GM19467 (cell line): Measurements from ENCODE around the gene IQCN.
"Not testable (repeated sequence)": the region's sequence is repeated elsewhere in the genome, so short reads cannot be mapped to it uniquely, and the experiment has no call there.

ENCODE experiments used
- ATAC-seq: cut with Tn5 transposase; IDR thresholded peaks from one replicate; pipeline ENCODE4 v1.9.1; 2021; ENCODE audit warnings: mild to moderate bottlenecking, moderate library complexity; ENCODE audit not compliant: unreplicated experiment

IQCN gene

DNA sequence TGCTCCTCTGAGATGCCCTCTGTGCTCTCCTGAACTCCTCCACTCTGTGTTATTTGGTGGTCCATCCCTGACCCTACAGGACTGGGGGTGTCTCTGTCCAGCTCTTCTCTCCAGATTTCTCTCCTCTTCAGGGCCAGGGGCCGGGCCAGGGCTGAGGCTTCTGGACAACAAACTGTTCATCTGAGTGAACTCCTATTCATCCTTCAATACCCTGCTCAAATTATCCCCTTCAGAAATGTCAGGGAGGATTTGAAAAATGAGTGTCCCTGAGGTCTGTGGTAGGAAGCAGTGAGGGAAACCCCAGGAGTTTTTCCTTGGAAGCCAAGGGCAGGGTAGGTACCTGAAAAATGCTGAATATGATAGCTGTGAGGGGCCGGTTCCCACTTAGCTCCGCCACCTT, 55.7 kb downstream of the IQCN start:
- no peak for ATAC-seq

GRCh38 chr19:18218159-18218558, 56.1 kb downstream of the IQCN start:
- no peak for ATAC-seq

DNA sequence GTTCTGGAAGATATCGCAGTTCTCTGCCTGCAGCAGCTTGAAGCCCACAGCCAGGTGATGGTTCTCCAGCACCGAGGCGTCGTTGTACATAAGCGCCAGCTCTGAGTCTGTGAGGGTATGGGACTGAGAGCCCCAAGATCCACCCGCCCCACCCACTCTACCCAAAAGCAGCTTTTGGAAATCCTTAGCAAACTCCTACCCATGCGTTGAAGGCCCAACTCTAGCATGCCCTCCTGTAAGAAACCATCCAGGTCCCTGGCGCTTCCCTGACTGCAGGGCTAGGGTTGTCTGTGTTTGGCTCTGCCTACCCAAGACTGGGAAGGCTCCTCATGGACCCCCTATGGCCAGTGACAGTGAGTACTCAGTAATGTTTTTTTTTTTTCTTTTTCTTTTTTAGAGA, 57.5 kb downstream of the IQCN start:
- ATAC-seq, result no peak

- no peak for ATAC-seq
Observed at GRCh38 chr19:18214779-18215433, 59.3 kb downstream of the IQCN start.

DNA sequence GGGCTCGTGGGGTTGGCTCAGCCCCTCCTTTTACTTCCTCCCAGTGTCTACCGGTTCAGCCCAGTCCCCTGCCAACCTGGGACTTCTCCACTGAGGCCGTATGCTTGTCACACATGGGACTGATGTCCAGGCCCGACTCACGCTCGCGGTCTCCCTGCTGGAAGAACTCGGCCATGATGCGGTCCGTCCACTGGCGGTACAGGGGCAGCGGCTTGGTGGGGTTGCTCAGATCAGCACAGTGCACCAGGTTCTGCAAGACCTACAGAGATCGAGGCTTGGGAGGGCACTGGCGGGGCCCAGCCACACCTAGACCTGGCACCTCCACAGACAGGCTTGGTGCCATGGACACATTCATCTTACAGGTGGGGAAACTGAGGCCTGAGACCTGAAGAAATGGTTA, 62.6 kb downstream of the IQCN start:
- ATAC-seq, result no peak

- ATAC-seq, result not testable (repeated sequence)
Observed at GRCh38 chr19:18209912-18210311, 64.3 kb downstream of the IQCN start.

GRCh38 chr19:18208098-18208951, 65.9 kb downstream of the IQCN start:
- ATAC-seq, result no peak
